Activated CD4-positive, alpha-beta T cell treated with anti-CD3 and anti-CD28 coated beads, Interleukin-2, amount 10 ng/mL, durations not matched to agents 7 days and 5 days (primary cell): Measurements from ENCODE around the gene FHL1. TPM values are rescaled to one million over a fixed set of nuclear protein-coding genes. Genes with fewer than 3 reads are reported as not detected.
A peak's percentile ranks its signal among the peaks of the same experiment; 100 is the strongest.
"Not testable (repeated sequence)": the region's sequence is repeated elsewhere in the genome, so short reads cannot be mapped to it uniquely, and the experiment has no call there.

Experiments
- CTCF ChIA-PET: fragments of 350-600 bp; sonication (Branson Sonifier 250); formaldehyde crosslinking; loops from one replicate; lab custom pipeline; 2021; ENCODE audit warnings: antibody characterized with exemption; lab: Charles Lee
- POLR2A ChIA-PET: fragments of 350-600 bp; sonication (Branson Sonifier 250); formaldehyde crosslinking; loops from one replicate; lab custom pipeline; 2021; ENCODE audit warnings: antibody characterized with exemption; lab: Charles Lee
- DNase-seq: peaks from one replicate; pipeline ENCODE4 v3.0.0-alpha.2; 2020
- H3K27ac Mint-ChIP-seq: one replicate; pipeline ENCODE4 v1.8.0; 2021; ENCODE audit warnings: mild to moderate bottlenecking, moderate library complexity, mixed read lengths
- H3K27me3 Mint-ChIP-seq: one replicate; pipeline ENCODE4 v1.8.0; 2021; ENCODE audit warnings: mixed read lengths
- H3K36me3 Mint-ChIP-seq: one replicate; pipeline ENCODE4 v1.8.0; 2021; ENCODE audit warnings: low read depth, mixed read lengths
- H3K4me1 Mint-ChIP-seq: one replicate; pipeline ENCODE4 v1.8.0; 2021; ENCODE audit warnings: mixed read lengths
- H3K4me3 Mint-ChIP-seq: one replicate; pipeline ENCODE4 v1.8.0; 2021; ENCODE audit warnings: mild to moderate bottlenecking, moderate library complexity, mixed read lengths
- H3K9me3 Mint-ChIP-seq: one replicate; pipeline ENCODE4 v1.8.0; 2021; ENCODE audit warnings: mixed read lengths
- total RNA-seq, 2 experiments: library from RNA; stranded (reverse); gene quantifications; one replicate each; pipeline ENCODE4 v1.2.3, GENCODE V29; 2021

Gene FHL1
- total RNA-seq, 2 experiments from 2014 or later = 12.8 to 16.7 TPM

GRCh38 chrX:136156560-136157117 is 9.3 kb downstream of the FHL1 start:
- no peaks in the 10 kb centered on the region for H3K9me3 Mint-ChIP-seq
- H3K27me3 Mint-ChIP-seq = no peaks in the 10 kb centered on the region
- POLR2A ChIA-PET = no interaction called here
- H3K36me3 Mint-ChIP-seq = no peaks in the 10 kb centered on the region
- no peak overlapping the region for H3K27ac Mint-ChIP-seq
- H3K4me3 Mint-ChIP-seq = no peak overlapping the region
- CTCF ChIA-PET = interaction anchor here (1.4 kb wide), 1 partner anchor 120 kb away, joined by 3 read pairs; no protein-coding TSS in a partner anchor
- no peak for DNase-seq
- H3K4me1 Mint-ChIP-seq = peaks cover 16% of the 10 kb centered on the region

GRCh38 chrX:136157187-136157586 is 9.9 kb downstream of the FHL1 start:
- POLR2A ChIA-PET = no interaction called here
- CTCF ChIA-PET = no interaction called here
- H3K27me3 Mint-ChIP-seq = no peaks in the 10 kb centered on the region

GRCh38 chrX:136158685-136159084 is 11.4 kb downstream of the FHL1 start:
- no peak for DNase-seq
- no peak overlapping the region for H3K27ac Mint-ChIP-seq
- H3K36me3 Mint-ChIP-seq = no peaks in the 10 kb centered on the region
- POLR2A ChIA-PET = no interaction called here
- H3K4me1 Mint-ChIP-seq = peaks cover 19% of the 10 kb centered on the region
- no peaks in the 10 kb centered on the region for H3K9me3 Mint-ChIP-seq
- CTCF ChIA-PET = no interaction called here
- H3K4me3 Mint-ChIP-seq = no peak overlapping the region
- H3K27me3 Mint-ChIP-seq = no peaks in the 10 kb centered on the region

More at GRCh38 chrX:136157187-136157586, 9.9 kb downstream of the FHL1 start:
- no peak for DNase-seq
- Mint-ChIP-seq H3K27ac (no peak overlapping the region), H3K9me3 (no peaks in the 10 kb centered on the region), H3K4me3 (no peak overlapping the region), H3K4me1 (peaks cover 16% of the 10 kb centered on the region), H3K36me3 (no peaks in the 10 kb centered on the region)

GRCh38 chrX:136159611-136160025 is 12.3 kb downstream of the FHL1 start:
- no peaks in the 10 kb centered on the region for H3K36me3 Mint-ChIP-seq
- H3K9me3 Mint-ChIP-seq = no peaks in the 10 kb centered on the region
- CTCF ChIA-PET = no interaction called here
- DNase-seq = no peak
- H3K27me3 Mint-ChIP-seq = no peaks in the 10 kb centered on the region
- POLR2A ChIA-PET = no interaction called here
- H3K4me1 Mint-ChIP-seq = peaks cover 19% of the 10 kb centered on the region
- no peak overlapping the region for H3K4me3 Mint-ChIP-seq
- H3K27ac Mint-ChIP-seq = no peak overlapping the region

- CTCF ChIA-PET = interaction anchor here (0.6 to 1.1 kb wide), 4 partner anchors 9 to 331 kb away, joined by 3 to 5 read pairs (median 4); no protein-coding TSS in a partner anchor
- H3K36me3 Mint-ChIP-seq = no peaks in the 10 kb centered on the region
- no peaks in the 10 kb centered on the region for H3K27me3 Mint-ChIP-seq
- POLR2A ChIA-PET = interaction anchor here (0.6 kb wide), 1 partner anchor 122 kb away, joined by 3 read pairs; no protein-coding TSS in a partner anchor
- no peak overlapping the region for H3K27ac Mint-ChIP-seq
- DNase-seq = peak; percentile 53
- H3K4me3 Mint-ChIP-seq = no peak overlapping the region
- no peaks in the 10 kb centered on the region for H3K9me3 Mint-ChIP-seq
- peaks cover 6% of the 10 kb centered on the region for H3K4me1 Mint-ChIP-seq
Measured at GRCh38 chrX:136162827-136163570, 15.7 kb downstream of the FHL1 start.

- DNase-seq = no peak
- H3K4me1 Mint-ChIP-seq = peaks cover 4% of the 10 kb centered on the region
- no peaks in the 10 kb centered on the region for H3K27me3 Mint-ChIP-seq
- no peak overlapping the region for H3K27ac Mint-ChIP-seq
- no peak overlapping the region for H3K4me3 Mint-ChIP-seq
- CTCF ChIA-PET = interaction anchor here (0.9 kb wide), 1 partner anchor 10 kb away, joined by 3 read pairs; no protein-coding TSS in a partner anchor
- H3K9me3 Mint-ChIP-seq = no peaks in the 10 kb centered on the region
- no peaks in the 10 kb centered on the region for H3K36me3 Mint-ChIP-seq
- POLR2A ChIA-PET = no interaction called here
Measured at GRCh38 chrX:136163689-136164088, 16.4 kb downstream of the FHL1 start.

GRCh38 chrX:136165406-136165805 is 18.1 kb downstream of the FHL1 start:
- H3K36me3 Mint-ChIP-seq = no peaks in the 10 kb centered on the region
- no peaks in the 10 kb centered on the region for H3K9me3 Mint-ChIP-seq
- no peaks in the 10 kb centered on the region for H3K27me3 Mint-ChIP-seq
- no peak overlapping the region for H3K4me3 Mint-ChIP-seq
- H3K27ac Mint-ChIP-seq = no peak overlapping the region
- ChIA-PET POLR2A (no interaction called here), CTCF (no interaction called here)
- peaks cover 4% of the 10 kb centered on the region for H3K4me1 Mint-ChIP-seq
- no peak for DNase-seq

GRCh38 chrX:136166221-136166855 is 19.0 kb downstream of the FHL1 start:
- no peak overlapping the region for H3K27ac Mint-ChIP-seq
- H3K4me1 Mint-ChIP-seq = peaks cover 4% of the 10 kb centered on the region
- H3K36me3 Mint-ChIP-seq = no peaks in the 10 kb centered on the region
- CTCF ChIA-PET = no interaction called here
- no peak overlapping the region for H3K4me3 Mint-ChIP-seq
- no peak for DNase-seq
- POLR2A ChIA-PET = no interaction called here
- no peaks in the 10 kb centered on the region for H3K27me3 Mint-ChIP-seq
- H3K9me3 Mint-ChIP-seq = no peaks in the 10 kb centered on the region

- H3K9me3 Mint-ChIP-seq, H3K4me1 Mint-ChIP-seq, POLR2A ChIA-PET, H3K27ac Mint-ChIP-seq, H3K36me3 Mint-ChIP-seq, H3K4me3 Mint-ChIP-seq, H3K27me3 Mint-ChIP-seq, CTCF ChIA-PET, DNase-seq: not testable (repeated sequence)
Measured at GRCh38 chrX:136167989-136168388, 20.7 kb downstream of the FHL1 start.

- no peak overlapping the region for H3K27ac Mint-ChIP-seq
- DNase-seq = no peak
- H3K36me3 Mint-ChIP-seq = no peaks in the 10 kb centered on the region
- no peaks in the 10 kb centered on the region for H3K9me3 Mint-ChIP-seq
- POLR2A ChIA-PET = no interaction called here
- H3K4me3 Mint-ChIP-seq = no peak overlapping the region
- H3K27me3 Mint-ChIP-seq = no peaks in the 10 kb centered on the region
- CTCF ChIA-PET = interaction anchor here (0.6 to 0.7 kb wide), 2 partner anchors 19 to 36 kb away, joined by 3 read pairs; no protein-coding TSS in a partner anchor
- H3K4me1 Mint-ChIP-seq = no peaks in the 10 kb centered on the region
Measured at GRCh38 chrX:136168929-136169735, 21.8 kb downstream of the FHL1 start.

GRCh38 chrX:136170139-136170800 is 22.9 kb downstream of the FHL1 start:
- Mint-ChIP-seq H3K9me3 (no peaks in the 10 kb centered on the region), H3K27ac (no peak overlapping the region), H3K36me3 (no peaks in the 10 kb centered on the region), H3K27me3 (no peaks in the 10 kb centered on the region), H3K4me3 (no peak overlapping the region), H3K4me1 (no peaks in the 10 kb centered on the region)
- POLR2A ChIA-PET = no interaction called here
- CTCF ChIA-PET = no interaction called here
- no peak for DNase-seq

- Mint-ChIP-seq H3K27ac (no peak overlapping the region), H3K4me1 (no peaks in the 10 kb centered on the region), H3K4me3 (no peak overlapping the region), H3K9me3 (no peaks in the 10 kb centered on the region), H3K27me3 (no peaks in the 10 kb centered on the region), H3K36me3 (peaks cover 2% of the 10 kb centered on the region)
- ChIA-PET POLR2A (no interaction called here), CTCF (interaction anchor here (0.8 kb wide), 1 partner anchor 9 kb away, joined by 3 read pairs; no protein-coding TSS in a partner anchor)
- DNase-seq = no peak
Measured at GRCh38 chrX:136171420-136171819, 24.1 kb downstream of the FHL1 start.
